CD4-positive, alpha-beta T cell treated with Interleukin-4 for 1 hour (primary cell): Measurements from ENCODE around the gene SKOR2.

Source experiments
- DNase-seq, 2 donors: peaks; one replicate each; pipeline ENCODE4 v3.0.0-alpha.2; 2020 to 2022

The SKOR2 gene

GRCh38 chr18:47251289-47252120, at the start of gene SKOR2:
SKOR2 (minus strand) TSS chr18:47251660; CDS start chr18:47249183, 2,477 bp downstream.
- no peak for DNase-seq

- no peak for DNase-seq
These were observed 45.0 kb upstream of the SKOR2 start for GRCh38 chr18:47296462-47296861.

- no peak for DNase-seq
These were observed 43.3 kb upstream of the SKOR2 start for GRCh38 chr18:47294801-47295200.

GRCh38 chr18:47288741-47289140, 37.3 kb upstream of the SKOR2 start:
- no peak for DNase-seq

- no peak for DNase-seq
These were observed 36.6 kb upstream of the SKOR2 start for GRCh38 chr18:47287911-47288585.

- DNase-seq: no peak
These were observed 35.4 kb upstream of the SKOR2 start for GRCh38 chr18:47286776-47287410.

GRCh38 chr18:47285456-47285855, 34.0 kb upstream of the SKOR2 start:
- no peak for DNase-seq

- no peak for DNase-seq
These were observed 33.4 kb upstream of the SKOR2 start for GRCh38 chr18:47284721-47285395.

GRCh38 chr18:47283476-47283875, 32.0 kb upstream of the SKOR2 start:
- DNase-seq: no peak

GRCh38 chr18:47280121-47280520, 28.7 kb upstream of the SKOR2 start:
- no peak for DNase-seq

- DNase-seq: no peak
These were observed 23.5 kb upstream of the SKOR2 start for GRCh38 chr18:47274961-47275360.

- no peak for DNase-seq
These were observed 13.7 kb upstream of the SKOR2 start for GRCh38 chr18:47265197-47265596.

- no peak for DNase-seq
These were observed 12.8 kb upstream of the SKOR2 start for GRCh38 chr18:47264308-47264700.

- DNase-seq: no peak
These were observed 12.2 kb upstream of the SKOR2 start for GRCh38 chr18:47263430-47264307.

- no peak for DNase-seq
These were observed 11.6 kb upstream of the SKOR2 start for GRCh38 chr18:47263150-47263429.

- no peak for DNase-seq
These were observed 11.1 kb upstream of the SKOR2 start for GRCh38 chr18:47262301-47263149.

GRCh38 chr18:47261902-47262300, 10.4 kb upstream of the SKOR2 start:
- DNase-seq: no peak

GRCh38 chr18:47260924-47261701, 9.7 kb upstream of the SKOR2 start:
- no peak for DNase-seq

GRCh38 chr18:47260120-47260923, 8.9 kb upstream of the SKOR2 start:
- DNase-seq: no peak
